WERI-Rb-1 (cell line): Measurements from ENCODE around the gene SH3RF3.

ENCODE experiments used
- DNase-seq: peaks from one replicate; pipeline ENCODE4 v3.0.0-alpha.2; 2020
- H3K27ac ChIP-seq: fragments of 250-450 bp; sonication (Bioruptor Pico); 2 replicates; pipeline ENCODE4 v1.5.1; 2020; ENCODE audit warnings: mild to moderate bottlenecking, moderate library complexity
- H3K27me3 ChIP-seq: fragments of 250-450 bp; sonication (Bioruptor Pico); 2 replicates; pipeline ENCODE4 v1.5.1; 2021; ENCODE audit warnings: mild to moderate bottlenecking, low read depth, moderate library complexity; ENCODE audit not compliant: insufficient read depth, severe bottlenecking
- H3K36me3 ChIP-seq: fragments of 250-450 bp; sonication (Bioruptor Pico); 2 replicates; pipeline ENCODE4 v1.5.1; 2020; ENCODE audit warnings: mild to moderate bottlenecking, moderate library complexity
- H3K4me3 ChIP-seq: 2 replicates; pipeline ENCODE4 v1.5.1; 2011; ENCODE audit warnings: low read depth, mild to moderate bottlenecking, control low read depth, low read length
- H3K9me3 ChIP-seq: fragments of 250-450 bp; sonication (Bioruptor Pico); 2 replicates; pipeline ENCODE4 v1.5.1; 2021; ENCODE audit warnings: mild to moderate bottlenecking, moderate library complexity; ENCODE audit not compliant: severe bottlenecking
- CTCF ChIP-seq: IDR thresholded peaks from 2 replicates; pipeline ENCODE4 v1.5.1; 2011; ENCODE audit warnings: low read depth, mild to moderate bottlenecking, control low read depth, inconsistent platforms, low read length

The SH3RF3 gene

DNA sequence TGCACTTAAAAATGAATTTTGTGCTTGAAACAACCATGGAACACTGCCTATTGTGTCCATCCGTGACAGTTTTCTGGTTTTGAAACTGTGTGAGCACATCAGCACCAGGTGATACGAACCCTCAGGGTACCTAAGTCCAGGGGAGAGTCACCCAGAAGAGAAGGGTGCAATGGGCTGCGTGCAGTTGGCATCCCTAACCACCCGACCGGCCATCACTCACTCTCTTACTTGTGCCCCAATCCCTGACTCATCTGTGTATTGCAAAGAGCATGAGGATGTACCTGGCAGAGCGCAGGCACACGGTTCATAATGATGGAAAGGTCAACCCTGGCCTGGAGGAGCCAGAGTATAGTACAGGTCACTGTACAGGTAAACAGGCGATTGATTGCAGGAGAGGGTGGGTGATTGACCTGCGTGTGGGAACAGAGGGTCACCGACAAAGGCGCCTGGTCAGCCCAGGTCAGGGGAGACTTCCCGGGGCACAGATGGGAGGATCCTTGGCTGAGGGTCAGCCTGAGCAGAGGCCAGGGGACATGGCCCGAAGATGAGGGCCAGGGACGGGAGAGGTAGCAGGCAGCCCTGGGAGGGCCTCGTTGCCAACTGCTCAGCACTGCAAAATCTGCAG is 324.5 kb downstream of the SH3RF3 start:
- Histone ChIP-seq H3K27me3 (no peaks in the 10 kb centered on the region), H3K27ac (no peak overlapping the region), H3K36me3 (no peaks in the 10 kb centered on the region), H3K4me3 (no peak overlapping the region), H3K9me3 (no peaks in the 10 kb centered on the region)
- DNase-seq: no peak
- no peak for TF ChIP-seq CTCF

DNA sequence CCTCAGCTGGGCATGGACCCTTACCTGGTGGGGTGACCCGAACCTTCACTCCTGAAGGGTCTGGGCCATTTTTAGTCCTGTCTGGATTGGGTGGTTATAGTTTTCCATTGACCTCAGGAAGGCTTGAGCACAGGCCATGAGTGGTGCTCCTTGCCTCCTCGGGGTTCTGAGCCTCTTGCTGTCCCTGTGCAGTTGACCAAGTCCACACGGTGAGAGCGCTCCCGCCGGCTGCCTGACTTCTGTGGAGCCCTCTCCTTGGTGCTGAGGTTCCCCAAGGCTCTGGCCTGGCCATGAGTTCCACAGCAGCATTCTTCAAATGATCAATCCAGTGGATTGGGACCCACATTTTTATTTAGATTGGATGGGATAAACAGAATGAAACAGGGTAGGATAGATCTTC is 325.3 kb downstream of the SH3RF3 start:
- H3K4me3 ChIP-seq: no peak overlapping the region
- H3K27me3 ChIP-seq: no peaks in the 10 kb centered on the region
- H3K9me3 ChIP-seq: no peaks in the 10 kb centered on the region
- DNase-seq: no peak
- no peaks in the 10 kb centered on the region for H3K36me3 ChIP-seq
- no peak overlapping the region for H3K27ac ChIP-seq
- TF ChIP-seq CTCF: no peak

- H3K27ac ChIP-seq: no peak overlapping the region
- H3K36me3 ChIP-seq: no peaks in the 10 kb centered on the region
- H3K4me3 ChIP-seq: no peak overlapping the region
- H3K9me3 ChIP-seq: no peaks in the 10 kb centered on the region
- DNase-seq: no peak
- TF ChIP-seq CTCF: no peak
- no peaks in the 10 kb centered on the region for H3K27me3 ChIP-seq
These were observed 325.9 kb downstream of the SH3RF3 start for GRCh38 chr2:109454765-109455394.

- Histone ChIP-seq H3K9me3 (no peaks in the 10 kb centered on the region), H3K27ac (no peak overlapping the region), H3K36me3 (no peaks in the 10 kb centered on the region), H3K27me3 (no peaks in the 10 kb centered on the region), H3K4me3 (no peak overlapping the region)
- no peak for DNase-seq
- TF ChIP-seq CTCF: no peak
These were observed 327.0 kb downstream of the SH3RF3 start for GRCh38 chr2:109455731-109456691.

GRCh38 chr2:109456776-109457175 is 327.8 kb downstream of the SH3RF3 start:
- no peaks in the 10 kb centered on the region for H3K36me3 ChIP-seq
- TF ChIP-seq CTCF: no peak
- no peak overlapping the region for H3K27ac ChIP-seq

More at GRCh38 chr2:109456776-109457175, 327.8 kb downstream of the SH3RF3 start:
- Histone ChIP-seq H3K4me3 (no peak overlapping the region), H3K27me3 (no peaks in the 10 kb centered on the region), H3K9me3 (no peaks in the 10 kb centered on the region)
- DNase-seq: no peak
